IPS-NIHi11 (cell line): ENCODE results near the gene SLMAP.

Source experiments
- DNase-seq: peaks from one replicate; pipeline ENCODE4 v3.0.0; 2012; ENCODE audit warnings: mixed read lengths, low spot score

The SLMAP gene

DNA sequence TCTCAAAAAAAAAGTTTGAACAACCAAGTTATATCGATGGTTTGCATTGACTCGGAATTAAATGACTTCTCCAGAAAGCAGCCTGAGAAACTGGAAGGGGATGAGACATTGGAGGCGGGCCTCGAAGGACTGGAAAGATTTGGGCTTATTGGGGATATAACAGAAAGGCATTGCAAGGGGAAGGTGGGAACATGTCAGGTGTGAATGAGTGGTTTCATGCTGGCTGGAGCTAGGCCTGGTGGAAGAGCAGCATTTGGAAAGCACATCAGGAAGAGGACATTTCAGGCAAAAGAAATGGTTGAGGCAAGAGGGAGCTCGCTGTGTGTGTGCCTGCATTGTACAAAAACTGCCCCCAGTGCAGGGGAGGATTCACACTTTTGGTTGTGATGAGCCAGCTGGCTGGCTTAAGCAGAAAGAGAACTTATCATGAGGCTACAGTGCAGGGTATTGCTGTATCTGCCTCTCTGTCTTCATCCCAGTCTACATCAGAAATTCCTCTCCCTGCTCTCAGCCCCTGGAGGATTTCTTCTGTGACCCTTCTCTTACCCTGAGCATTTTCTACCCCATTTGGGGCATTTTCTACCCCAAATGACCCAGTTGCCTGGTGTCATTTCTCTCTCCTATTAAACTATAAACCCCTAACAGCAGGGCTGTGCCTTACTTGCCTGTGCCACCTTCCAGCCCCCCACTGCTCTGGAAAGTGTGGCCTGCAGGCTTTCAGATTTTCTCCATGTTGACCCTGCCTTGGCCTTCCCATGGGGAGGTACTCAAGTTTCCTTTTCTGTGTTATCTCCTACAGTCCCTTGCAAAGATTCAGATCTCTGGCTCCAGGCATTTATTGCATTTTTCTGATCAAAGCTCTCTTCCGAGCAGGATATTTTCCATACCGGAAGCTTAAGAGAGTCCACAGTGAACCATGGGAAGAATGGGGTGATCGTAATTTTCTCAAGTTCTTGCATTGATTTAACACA, 187.7 kb downstream of the SLMAP start:
- no peak for DNase-seq

DNA sequence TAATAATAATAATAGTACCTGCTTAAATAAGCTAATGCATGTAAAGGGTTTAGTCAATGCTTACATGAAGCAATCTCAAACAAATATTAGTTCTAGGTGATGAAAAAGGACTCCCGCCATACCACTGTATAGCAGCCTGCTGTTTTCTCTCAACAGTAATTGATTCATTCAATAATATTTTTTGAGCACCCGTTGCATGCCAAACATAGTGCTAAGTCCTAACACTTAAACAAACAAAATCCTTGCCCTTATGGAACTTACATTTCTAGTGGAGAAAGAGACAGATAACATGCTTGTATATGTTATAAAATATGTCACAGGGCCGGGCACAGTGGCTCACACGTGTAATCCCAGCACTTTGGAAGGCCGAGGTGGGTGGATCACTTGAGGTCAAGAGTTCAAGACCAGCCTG, 190.9 kb downstream of the SLMAP start:
- no peak for DNase-seq

DNA sequence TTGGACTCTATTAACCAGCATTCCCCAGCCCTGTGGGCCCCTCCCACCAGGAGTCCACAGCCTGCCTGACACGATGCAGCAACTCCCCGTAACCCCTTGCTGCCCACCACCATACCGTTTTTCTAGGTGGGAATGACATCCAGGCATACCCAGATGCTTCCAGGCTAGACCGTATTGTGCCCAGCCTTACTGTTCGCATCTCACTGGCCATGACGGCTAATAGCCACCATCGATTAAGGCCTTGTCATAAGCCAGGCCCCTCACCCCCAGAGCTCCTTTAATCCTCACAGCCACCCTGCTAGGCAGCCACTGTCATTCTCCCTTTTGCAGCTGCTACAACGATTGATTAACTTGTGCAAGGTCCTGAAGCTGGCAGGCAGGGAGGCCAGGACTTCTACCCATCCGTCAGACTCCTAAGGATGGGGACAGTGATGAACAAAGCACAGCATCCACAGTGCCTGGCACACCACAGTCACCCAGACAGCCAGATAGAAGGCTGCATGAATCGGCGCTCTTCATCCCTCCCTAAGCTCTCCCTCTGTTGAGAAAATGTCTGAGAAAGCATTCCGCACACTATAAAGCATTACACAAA, 192.1 kb downstream of the SLMAP start:
- no peak for DNase-seq

DNA sequence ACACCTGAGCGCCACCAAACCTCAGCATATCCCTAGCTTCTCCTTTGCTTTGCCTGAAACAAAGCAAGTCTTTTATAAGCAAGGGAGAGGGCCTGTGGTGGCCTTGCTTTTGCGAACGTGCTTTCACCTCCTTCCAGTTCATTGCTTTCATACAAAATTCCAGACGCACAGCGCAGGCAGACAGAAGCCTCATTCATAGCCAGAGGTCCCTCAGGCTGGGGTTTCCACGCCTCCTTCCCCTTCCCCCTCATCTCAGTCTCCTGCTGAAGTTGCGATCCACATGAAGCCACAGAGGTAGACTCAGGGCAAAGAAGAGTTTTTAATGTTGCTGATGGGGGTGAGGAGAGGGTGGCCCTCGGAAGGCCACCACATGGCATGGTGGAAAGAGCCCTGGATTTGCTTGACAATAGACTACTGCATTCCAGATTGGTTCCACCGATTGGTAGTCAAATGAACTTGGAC, 192.7 kb downstream of the SLMAP start:
- no peak for DNase-seq

DNA sequence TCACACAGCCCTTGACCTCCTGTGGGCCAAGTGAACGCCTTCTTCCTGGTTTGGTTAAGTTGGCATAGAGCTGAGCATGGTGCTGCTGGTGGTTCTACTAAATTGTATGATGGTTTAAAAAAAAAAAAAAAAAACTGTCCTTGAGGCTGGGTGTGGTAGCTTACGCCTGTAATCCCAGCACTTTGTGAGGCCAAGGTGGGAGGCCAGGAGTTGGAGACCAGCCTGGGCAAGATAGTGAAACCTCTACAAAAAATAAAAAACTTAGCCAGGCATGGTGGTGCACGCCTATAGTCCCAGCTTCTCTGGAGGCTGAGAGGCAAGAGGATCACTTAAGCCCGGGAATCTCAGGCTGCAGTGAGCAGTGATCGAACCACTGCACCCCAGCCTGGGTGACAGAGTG, 193.2 kb downstream of the SLMAP start:
- DNase-seq: no peak

DNA sequence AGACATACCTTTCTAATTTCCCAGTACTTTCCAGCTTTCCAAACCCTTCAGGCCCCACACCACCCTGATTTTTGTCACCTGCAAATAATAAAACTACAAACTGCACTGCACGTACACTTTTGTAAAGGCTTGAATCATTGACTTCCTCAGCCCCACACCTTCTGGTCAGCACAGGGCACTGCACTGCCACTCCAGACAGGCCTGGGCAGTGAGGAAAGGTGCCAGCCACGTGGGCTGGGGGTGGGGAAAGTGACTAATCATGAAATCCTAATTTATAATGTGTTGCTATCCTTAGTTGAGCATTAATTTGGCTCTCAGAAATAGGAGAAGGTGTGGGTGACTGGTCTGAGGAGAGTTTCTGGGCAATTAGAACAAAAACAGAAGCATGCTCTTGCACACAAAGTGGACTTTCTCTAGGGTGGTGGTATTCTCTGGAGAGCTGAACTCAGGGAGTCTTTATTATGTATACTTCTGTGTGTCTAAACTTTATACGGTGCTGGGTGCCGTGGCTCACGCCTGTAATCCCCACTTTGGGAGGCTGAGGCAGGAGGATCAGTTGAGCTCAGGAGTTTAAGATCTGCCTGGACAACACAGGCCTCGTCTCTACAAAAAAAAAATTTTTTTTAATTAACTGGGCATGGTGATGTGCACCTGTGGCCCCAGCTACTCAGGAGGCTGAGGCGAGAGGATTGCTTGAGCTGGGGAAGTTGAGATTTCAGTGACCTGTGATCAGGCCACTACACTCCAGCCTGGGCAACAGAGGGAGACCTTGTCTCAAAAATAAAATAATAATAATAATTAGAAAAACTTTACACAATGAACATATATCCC, 193.9 kb downstream of the SLMAP start:
- no peak for DNase-seq

DNA sequence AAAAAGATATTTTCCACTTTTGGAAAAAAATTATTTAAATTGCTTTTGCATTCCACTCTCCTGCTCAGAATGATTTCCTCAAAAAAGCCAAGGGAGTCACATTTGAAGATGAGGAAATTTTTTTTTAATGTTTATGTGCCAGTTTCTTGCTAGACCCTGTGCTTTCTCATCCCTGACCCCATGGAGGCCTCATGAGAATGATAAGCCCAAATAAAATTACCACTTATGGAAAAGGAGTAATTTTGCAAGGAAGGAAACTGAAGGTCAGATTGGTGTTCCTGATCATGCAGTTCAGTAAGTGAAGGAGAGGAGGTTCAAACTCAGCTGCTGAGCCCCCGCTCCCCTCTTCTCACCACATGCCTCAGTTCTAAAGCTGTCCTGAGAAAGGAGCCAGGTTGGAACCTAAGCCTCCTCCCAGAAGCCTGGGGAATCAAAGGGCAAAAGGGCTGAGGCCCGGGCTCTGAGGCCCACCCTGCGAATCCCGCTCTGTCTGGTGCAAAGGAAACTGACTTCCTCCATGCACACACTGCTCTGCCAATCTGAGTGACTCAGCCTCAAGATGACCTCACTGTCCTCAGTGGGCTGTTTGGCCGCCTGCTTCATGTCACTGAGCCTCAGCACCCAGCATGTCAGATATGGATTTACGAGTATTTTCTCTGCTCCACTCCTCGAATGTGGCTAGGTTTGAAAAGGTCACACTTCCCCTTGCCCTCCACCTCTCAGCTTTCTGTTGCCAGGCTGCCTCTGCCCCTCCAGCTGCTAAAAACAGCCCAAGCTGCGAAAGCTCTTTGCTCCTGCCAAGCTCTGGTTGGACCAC, 195.2 kb downstream of the SLMAP start:
- peak; percentile 38 for DNase-seq

DNA sequence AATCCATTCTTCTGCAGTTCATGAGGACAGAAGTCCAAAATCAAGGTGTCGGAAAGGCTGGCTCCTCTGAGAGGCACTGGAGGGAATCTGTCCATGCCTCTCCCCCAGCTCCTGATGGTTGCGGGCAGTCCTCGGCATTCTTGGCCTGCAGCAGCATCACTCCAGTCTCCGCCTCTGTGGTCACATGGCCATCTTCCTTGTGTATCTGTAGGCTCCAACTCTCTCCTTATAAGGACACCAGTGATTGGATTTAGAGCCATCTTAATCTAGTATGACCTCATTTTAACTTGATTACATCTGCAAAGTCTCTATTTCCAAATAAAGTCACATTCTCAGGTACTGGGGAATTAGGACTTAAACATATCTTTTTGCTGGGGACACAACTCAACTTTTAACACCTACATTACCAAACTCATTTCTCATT, 196.1 kb downstream of the SLMAP start:
- peak; percentile 73 for DNase-seq

DNA sequence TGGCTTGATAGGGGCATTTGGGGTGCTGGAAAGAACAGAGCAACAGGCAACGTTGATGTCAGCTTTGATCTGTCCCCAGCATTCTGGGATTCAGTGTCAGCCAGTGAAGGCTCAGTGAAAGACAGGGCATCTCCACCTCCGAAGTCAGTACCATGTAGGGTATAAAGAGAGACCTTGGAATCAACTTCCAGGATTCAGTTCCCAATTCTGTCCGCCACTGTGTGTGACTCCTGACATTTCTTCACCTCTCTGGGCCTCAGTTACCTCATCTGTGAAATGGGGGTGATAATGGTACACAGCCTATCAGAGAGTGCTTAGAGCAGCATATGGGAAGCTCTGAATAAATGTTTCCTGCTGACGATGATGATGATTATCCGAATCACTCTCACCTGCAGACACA, 196.5 kb downstream of the SLMAP start:
- DNase-seq: no peak

DNA sequence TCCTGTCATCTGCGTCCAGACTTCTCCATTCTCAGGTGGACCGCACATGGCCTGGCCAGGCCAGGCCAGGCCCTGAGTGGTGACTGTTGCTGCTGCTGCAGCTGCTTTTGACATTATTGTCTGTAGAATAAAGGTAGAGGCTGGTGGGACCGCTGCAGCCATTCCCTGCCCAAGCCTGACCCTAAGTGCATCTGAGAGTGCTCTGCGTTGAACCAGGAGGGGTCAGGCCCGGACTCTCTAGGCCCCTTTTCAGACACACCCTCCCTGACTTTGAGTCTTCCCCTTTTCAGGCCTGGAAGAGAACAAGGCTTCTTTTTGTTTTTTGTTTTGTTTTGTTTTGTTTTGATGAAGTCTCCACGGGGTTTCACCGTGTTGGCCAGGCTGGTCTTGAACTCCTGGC, 197.5 kb downstream of the SLMAP start:
- DNase-seq: no peak

DNA sequence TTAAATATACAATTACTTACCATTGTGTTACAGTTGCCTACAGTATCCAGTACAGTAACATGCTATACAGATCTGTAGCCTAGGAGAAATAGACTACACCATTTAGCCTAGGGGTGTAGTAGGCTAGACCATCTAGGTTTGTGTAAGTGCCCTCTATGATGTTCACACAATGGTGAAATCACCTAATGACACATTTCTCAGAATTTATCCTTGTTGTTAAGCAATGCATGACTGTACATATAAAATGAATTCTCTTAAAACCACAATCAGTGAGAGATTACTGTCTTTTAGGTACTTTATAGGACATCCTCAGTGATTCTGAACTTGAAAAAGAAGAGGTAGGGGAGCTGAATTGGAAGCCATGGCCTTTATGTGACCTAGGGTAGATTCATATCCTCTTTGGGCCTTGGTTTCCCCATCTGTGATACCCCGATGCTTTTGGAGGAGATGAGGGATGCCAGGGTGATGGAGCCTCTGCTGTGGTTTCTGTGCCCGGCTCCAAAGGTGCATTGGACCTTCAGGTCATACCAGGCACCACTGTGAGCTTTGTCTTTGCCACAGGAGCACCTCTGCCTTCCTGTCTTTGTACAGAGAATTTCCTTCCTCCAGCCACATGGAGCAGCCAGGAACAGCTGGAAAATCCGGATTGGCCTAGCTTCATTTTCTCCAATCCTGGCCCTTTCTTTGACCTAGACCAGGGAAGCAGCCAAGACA, 200.2 kb downstream of the SLMAP start:
- no peak for DNase-seq

DNA sequence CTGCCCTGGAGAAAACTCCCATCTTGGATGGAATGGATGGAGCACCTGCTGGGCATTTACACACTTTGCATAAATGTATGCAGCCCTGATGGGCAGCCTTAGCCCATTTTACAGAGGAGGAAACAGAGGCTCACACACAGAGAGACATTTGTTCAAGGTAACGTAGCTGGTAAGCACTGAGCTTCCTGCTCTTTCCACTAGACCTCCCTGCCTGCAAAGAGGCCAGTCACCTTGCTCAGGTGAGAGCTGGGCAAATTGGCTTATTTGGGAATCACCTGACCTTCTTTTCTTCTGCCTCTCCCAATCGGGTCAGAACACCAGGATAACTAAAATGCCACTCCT, 200.7 kb downstream of the SLMAP start:
- no peak for DNase-seq

DNA sequence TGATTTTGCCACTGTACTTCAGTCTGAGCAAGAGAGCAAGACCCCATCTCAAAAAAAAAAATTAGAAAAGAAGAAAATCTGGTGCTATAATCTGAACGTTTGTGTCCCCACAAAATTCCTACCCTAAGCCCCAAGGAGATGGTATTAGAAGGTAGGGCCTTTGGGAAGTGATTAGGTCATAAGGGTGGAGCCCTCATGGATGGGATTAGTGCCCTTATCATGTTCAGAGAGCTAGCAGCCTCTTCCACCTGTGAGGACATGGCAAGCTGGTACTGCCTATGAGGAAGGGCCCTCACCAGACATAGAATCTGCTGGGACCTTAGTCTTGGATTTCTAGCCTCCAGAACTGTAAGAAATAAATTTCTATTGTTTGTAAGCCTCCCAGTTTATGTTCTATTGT, 201.7 kb downstream of the SLMAP start:
- DNase-seq: no peak

DNA sequence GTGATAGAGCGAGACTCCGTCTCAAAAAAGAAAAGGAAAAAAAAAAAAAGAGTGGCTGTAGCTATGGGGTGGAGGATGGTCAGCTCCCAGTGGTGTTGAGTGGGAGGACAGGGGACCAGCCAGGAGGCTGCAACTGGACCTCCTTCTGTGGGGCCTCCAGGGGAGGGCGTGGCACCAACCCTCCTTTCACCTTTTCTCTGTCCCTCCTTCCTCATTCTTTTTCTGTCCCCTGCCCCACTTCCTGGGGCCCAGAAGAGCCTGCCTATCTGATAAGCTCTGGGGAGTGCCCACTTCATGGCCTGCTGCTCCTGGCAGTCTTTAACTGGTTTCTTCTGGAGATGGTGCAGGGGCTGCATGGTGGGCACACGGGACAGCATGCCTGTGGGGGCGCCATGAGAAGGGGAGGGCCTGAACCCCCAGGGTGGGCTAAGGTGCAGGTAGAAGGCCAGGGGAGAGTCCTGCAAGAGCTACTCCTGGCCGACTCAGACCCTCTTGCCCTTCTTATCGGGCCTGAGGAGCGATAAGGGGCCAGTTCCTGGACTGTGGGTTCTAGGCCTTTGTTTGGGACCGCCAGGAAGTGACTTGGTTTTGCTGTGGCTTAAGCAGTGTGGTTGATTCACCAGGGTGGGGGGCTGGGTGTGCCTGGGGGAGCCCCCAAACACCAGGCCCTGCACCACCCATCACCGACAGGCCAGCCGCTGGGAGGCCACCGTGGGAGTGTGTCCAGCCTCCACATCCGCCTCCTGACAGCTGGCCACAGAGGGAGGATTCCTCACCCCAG, 202.7 kb downstream of the SLMAP start:
- no peak for DNase-seq

DNA sequence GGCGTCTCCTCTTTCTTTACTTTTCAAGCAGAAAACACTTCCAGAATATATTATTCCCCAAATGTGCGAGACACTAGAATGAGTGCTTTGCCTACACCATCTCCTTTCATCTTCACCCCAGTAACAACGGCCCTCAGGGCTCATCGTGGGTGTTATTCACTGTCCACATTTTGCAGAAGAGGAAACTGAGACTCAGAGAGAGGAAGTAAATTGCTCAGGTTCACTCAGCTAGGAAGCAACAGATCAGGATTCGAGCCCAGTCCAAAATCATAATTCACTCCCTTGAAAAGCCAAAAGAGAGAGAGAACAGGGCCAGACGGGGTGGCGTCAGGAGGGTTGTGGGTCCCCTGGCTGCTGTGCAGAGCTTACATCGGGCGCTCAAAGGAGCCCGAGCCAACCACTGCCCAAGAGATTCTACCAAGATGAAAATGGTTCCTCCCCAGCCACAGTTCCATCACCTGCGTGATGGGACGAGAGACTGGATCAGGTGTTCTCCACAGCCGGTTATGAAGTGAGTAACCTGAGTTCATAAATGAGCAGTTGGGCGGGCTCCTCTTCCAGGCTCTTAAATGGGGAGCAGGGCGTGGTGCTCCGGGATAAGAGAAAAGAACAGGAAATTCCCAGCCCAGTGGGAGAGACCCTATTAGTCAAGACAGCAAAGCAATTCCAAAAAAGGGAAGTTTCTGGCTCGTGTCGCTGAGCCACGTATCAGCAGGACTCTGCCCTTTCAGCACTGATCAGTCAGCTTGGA, 203.5 kb downstream of the SLMAP start:
- DNase-seq: peak; percentile 22

DNA sequence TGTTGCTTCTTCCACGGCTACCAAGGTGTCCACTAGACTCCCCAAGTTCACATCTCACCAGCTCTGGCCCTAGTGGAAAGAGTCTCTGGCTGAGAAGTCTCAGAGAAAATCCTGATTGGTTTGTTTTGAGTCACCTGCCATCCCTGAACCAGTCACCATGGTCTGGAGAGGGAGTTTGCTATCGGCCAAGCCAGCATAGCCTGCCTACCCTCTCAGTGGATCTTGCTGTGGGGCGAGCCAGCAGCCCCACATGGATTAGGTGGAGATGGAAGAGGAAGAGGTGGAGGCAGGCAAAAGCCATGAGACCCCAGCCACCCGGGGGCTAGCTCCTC, 204.0 kb downstream of the SLMAP start:
- no peak for DNase-seq

DNA sequence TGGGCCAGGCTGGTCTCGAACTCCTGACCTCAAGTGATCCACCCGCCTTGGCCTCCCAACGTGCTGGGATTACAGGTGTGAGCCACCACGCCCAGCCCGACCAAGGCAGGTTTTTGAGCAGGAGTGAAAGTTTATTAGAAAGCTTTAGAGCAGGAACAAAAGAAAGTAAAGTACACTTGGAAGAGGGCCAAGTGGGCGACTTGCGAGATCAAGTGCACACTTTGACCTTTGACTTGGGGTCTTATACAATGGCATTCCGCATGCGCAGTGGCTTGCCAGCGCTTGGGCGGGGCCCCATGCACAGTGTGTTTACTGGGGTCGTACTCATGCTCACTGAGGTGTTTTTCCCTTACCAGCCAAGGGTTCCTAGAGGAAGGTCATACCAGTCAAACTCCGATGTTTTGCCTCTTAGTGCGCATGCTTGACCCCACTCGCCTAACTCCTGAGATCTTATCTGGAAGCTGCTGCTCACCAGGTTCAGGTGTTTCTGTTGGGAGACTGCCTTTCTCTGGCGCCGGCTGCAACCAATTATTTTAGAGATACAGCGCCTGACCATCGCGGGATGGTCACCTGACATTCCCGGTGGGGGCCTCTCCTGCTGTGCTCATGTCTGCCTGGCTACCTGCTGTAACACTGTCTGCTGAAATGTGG, 205.2 kb downstream of the SLMAP start:
- DNase-seq: no peak

DNA sequence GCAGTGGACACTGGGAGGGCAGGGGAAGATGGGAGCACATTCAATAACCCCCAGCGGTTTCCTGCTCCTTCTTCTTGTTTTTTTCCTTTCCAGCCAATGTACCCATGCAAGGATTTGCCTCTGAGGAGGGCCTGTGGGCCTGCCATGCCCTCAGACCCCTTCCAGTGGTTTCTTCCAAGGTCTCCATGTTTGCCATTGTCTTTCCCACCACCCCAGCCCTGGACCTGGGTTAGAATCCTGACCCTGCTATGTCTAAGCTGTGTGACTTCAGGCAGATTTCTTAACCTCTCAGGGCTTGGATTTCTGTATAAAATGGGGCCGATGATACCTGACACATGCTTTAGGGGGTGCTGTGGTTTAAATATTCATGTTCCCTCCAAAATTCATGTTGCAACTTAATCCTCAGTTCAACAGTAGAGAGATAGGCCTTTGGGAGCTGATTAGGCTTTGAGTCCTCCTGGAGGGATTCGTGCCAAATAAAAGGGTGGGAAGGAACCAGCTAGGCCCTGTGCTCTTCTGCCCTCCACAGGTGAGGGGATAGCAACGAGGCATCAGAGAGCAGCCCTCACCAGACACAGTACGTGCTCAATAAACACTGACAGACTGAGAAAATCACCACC, 205.8 kb downstream of the SLMAP start:
- no peak for DNase-seq

DNA sequence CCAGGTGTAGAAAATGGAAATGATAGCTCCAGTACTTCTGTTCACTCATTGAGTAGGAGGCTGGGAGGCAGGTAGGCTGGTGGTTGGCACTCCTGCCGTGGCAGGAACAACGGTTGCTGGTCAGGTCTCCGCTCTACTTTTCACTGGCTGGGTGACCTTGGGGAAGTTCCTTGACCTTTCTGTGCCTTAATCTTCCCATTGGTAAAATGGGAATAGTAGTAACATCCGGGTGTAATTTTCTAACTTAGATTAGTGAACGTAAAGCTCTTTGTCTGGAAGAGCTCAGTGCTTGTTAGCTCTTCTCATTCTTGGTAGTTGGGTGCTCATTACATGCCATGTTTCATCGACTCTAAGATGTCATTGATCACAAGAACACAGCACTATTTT, 206.3 kb downstream of the SLMAP start:
- no peak for DNase-seq
